ENCODE results near the gene MAMDC2.

GRCh38 chr9:70169222-70169621 lies 125.6 kb downstream of the MAMDC2 start:
- TF ChIP-seq POLR2A (IDR thresholded peaks at IDR 0.05): no peak
- no peak for TF ChIP-seq CTCF (IDR thresholded peaks at IDR 0.05)
